Stomach smooth muscle (tissue), 2 donors: ENCODE measurements around the gene SBK3.

ENCODE experiments used
- H3K27ac ChIP-seq: one replicate; pipeline ENCODE4 v1.7.0; 2013; ENCODE audit warnings: mild to moderate bottlenecking, low read length, inconsistent platforms
- H3K27me3 ChIP-seq, 2 donors: one replicate each; pipeline ENCODE4 v1.7.0; 2013; ENCODE audit warnings: low read length in 2 of 2; ENCODE audit not compliant: insufficient read depth in 2 of 2, control insufficient read depth in 1 of 2
- H3K36me3 ChIP-seq, 2 donors: one replicate each; pipeline ENCODE4 v1.7.0; 2013; ENCODE audit warnings: low read length in 2 of 2; ENCODE audit not compliant: control insufficient read depth in 2 of 2, insufficient read depth in 2 of 2
- H3K4me1 ChIP-seq: one replicate; pipeline ENCODE4 v1.7.0; 2013; ENCODE audit warnings: low read length; ENCODE audit not compliant: control insufficient read depth, insufficient read depth
- H3K4me3 ChIP-seq, 2 donors: one replicate each; pipeline ENCODE4 v1.7.0; 2013; ENCODE audit warnings: low read length in 2 of 2
- H3K9ac ChIP-seq, 2 donors: one replicate each; pipeline ENCODE4 v1.7.0; 2013; ENCODE audit warnings: low read length in 2 of 2, mild to moderate bottlenecking in 1 of 2
- H3K9me3 ChIP-seq, 2 donors: one replicate each; pipeline ENCODE4 v1.7.0; 2013; ENCODE audit warnings: low read length in 2 of 2; ENCODE audit not compliant: control insufficient read depth in 2 of 2
- donor health status: healthy.
- donor health status: Pancreatic carcinoma.

SBK3 gene

DNA sequence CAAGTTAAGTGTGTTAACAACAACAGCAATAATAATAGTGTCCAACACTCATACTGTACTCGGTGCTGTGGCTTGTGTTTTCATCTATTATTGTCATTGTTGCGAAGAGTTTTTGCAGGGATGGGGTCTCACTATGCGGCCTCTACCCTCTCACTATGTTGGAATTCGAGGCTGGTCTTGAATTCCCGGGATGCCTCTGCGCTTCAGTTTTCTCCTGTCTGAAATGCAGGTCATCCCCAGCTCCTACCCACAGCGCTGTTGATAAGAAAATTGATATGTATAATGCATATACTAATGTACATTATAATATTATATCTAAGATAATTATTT lies 4.9 kb upstream of the SBK3 start:
- no peak overlapping the region for H3K4me3 ChIP-seq
- no peaks in the 10 kb centered on the region for H3K36me3 ChIP-seq
- no peaks in the 10 kb centered on the region for H3K9me3 ChIP-seq
- H3K9ac ChIP-seq: no peak overlapping the region
- H3K4me1 ChIP-seq: peaks cover 3% of the 10 kb centered on the region
- no peak overlapping the region for H3K27ac ChIP-seq
- H3K27me3 ChIP-seq: peaks cover 34 to 38% of the 10 kb centered on the region in 2 donors

DNA sequence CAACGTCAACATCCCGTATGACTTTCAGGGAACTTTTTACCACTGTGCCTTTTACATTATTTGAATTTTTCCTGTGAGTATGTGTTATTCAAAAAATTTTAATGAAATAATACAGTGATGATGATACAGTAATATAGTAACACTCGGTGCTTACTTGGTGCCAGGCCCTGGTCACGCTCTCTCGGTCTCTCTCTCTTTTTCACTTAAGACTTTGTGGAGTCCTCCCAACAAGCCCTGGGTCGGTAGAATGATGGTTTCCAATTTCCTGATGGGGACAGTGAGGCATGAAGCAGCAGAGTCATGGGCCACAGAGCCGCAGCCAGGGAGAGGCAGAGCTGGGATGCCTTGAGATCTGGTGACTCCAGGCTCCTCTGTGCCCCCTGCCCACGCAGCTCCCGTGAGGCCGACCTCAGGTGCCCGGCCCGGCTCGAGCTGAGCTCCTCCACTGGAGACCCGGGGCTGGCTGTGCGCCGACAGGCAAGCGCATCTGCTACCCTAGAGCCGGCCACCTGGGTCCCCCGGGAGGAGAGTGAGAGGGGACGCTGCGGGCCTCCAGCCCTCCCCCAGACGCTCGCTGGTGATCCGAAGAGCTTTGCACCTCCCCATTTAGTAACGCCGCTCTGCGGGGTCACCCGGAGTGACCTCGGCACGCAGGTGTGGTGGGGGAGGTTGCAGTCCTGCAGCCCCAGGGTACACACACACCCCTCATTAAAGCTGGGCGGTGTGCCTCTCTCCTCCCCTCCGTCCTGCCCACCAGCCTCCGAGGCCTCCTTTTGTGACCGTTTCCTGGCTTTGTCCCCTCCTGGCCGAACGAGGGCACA lies 4.4 kb upstream of the SBK3 start:
- Histone ChIP-seq H3K9me3 (no peaks in the 10 kb centered on the region), H3K4me3 (peak overlapping the region in 1 of 2 donors; percentile 22), H3K27me3 (peaks cover 34 to 39% of the 10 kb centered on the region in 2 donors), H3K9ac (peak overlapping the region in 1 of 2 donors; percentile 5), H3K4me1 (peaks cover 3% of the 10 kb centered on the region), H3K27ac (no peak overlapping the region), H3K36me3 (no peaks in the 10 kb centered on the region)

DNA sequence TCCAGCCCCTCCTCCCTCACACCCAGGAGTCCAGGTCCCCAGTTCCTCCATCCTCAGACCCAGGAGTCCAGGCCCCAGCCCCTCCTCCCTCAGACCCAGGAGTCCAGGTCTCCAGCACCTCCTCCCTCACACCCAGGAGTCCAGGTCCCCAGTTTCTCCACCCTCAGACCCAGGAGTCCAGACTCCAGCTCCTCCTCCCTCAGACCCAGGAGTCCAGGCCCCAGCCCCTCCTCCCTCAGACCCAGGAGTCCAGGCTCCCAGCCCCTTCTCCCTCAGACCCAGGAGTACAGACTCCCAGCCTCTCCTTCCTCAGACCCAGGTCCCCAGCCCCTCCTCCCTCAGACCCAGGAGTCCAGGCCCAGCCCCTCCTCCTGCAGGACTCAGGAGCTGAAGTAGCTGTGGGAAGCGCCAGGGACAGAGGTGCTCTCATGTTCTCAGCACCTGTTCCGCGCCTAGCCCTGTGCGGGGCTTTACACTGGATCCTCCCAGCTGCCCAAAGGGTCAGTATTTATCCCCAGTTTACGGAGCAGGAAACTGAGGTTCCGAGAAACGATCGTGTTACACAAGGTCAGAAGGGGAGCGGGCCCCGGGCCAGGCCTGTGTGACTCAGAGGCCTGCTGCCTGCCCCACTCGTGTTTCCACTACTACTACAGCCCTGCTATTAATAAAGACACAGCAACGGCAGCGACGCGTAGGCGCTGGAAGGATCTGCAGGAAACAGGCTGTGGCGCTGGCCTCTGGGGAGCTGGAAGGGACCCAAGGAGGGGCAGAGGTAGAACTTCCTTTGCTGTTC lies 1.7 kb upstream of the SBK3 start:
- peaks cover 3% of the 10 kb centered on the region for H3K4me1 ChIP-seq

DNA sequence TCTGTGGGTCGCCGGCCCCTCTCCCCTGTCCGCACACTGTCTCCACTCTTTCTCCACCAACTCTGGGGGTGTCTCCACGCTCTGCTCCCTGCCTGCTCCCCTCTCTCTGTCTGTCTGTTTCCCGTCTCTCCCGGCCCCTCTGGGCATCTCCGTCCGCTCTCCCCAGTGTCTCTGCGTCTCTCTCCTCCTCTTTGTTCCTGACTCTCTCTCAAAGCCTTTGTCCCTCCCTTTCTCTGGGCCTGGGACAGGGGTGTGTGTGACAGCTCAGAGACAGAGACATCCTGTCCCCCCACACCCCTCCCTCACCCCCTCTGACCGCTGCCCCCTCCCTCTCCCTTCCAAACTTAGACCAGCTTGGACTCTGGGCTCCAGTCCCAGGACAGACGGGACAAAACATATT lies 668 bp upstream of the SBK3 start:
- Histone ChIP-seq H3K9me3 (no peaks in the 10 kb centered on the region), H3K27ac (no peak overlapping the region), H3K4me3 (no peak overlapping the region), H3K4me1 (peaks cover 3% of the 10 kb centered on the region), H3K36me3 (no peaks in the 10 kb centered on the region), H3K27me3 (peaks cover 28 to 31% of the 10 kb centered on the region in 2 donors), H3K9ac (no peak overlapping the region)

More for the DNA sequence above, 1.7 kb upstream of the SBK3 start:
- no peaks in the 10 kb centered on the region for H3K9me3 ChIP-seq
- no peak overlapping the region for H3K27ac ChIP-seq
- H3K36me3 ChIP-seq: no peaks in the 10 kb centered on the region
- H3K4me3 ChIP-seq: no peak overlapping the region
- H3K9ac ChIP-seq: no peak overlapping the region
- peaks cover 31 to 36% of the 10 kb centered on the region in 2 donors for H3K27me3 ChIP-seq

DNA sequence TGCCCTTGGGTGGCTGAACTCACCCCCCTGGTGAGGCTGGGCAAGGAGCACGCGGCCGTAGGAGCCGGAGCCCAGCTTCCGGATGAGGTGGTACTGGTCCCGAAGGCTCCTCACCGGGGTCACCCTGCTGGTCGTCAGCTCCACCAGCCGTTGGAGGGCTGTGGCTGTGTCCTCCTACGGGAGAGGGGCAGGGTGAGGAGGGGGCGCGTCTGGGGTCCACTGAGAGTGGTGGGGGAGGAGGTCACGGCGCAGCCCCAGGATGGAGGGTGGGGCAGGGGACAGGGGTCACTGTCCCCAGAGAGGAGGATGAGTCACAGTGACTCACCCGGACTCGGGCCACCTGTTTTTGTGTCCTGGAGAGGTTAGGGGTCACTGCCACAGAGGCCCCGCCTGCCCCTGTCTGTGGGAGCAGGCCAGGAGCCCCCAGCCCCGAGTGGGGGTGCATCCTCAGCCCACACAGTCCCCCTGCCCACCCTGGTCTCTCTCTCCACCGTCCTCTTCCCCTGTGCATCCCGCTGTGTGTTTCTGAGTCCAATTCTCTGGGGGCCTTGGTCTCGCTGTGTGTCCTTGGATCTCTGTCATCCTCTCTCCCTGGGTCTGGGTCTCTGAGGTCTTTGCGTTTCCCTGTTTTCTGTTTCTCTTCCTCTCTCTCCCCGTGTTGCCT lies 435 bp downstream of the SBK3 start:
- Histone ChIP-seq H3K9me3 (no peaks in the 10 kb centered on the region), H3K9ac (no peak overlapping the region), H3K27ac (no peak overlapping the region), H3K36me3 (no peaks in the 10 kb centered on the region), H3K27me3 (peaks cover 24 to 29% of the 10 kb centered on the region in 2 donors), H3K4me3 (no peak overlapping the region), H3K4me1 (peaks cover 3% of the 10 kb centered on the region)

DNA sequence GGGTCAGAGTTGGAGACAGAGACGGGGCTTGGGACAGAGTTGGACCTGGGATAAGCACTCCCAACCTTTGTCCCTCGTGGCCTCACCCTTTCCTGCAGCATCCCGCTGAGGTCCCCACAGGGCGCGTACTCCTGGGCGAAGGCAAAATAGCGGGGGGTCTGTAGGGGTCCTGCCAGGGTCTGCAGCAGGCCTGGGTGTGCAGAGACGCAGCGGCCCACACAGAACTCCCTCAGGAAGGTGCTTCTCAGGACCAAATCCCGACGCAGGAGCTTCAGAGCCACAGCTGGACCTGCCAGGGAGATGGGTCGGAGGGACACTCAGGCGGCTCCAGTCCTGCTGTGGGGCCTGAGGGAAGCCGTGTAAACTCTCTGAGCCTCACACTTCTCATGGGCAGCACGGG lies 1.3 kb downstream of the SBK3 start:
- Histone ChIP-seq H3K27me3 (peaks cover 23 to 29% of the 10 kb centered on the region in 2 donors), H3K4me1 (peaks cover 3% of the 10 kb centered on the region), H3K4me3 (no peak overlapping the region), H3K27ac (no peak overlapping the region), H3K9me3 (no peaks in the 10 kb centered on the region), H3K36me3 (no peaks in the 10 kb centered on the region), H3K9ac (no peak overlapping the region)

DNA sequence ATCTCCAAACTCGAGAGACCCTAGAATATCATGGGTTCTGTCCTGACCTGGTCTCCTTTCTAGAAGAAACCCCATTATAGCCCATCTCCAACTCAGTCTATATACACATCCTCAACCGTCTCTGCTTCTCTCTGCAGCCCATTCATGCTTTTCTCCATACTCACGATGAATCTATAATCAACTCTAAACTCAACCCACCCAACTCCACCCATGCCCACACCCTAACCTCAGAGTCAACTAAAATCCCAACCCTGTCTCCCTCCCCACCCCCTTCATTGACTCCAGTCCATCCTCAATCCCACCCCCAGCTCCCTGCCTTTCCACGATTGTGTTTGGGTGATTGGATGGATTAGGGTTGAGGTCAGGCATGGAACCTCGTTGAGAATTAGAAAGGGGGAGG lies 1.8 kb downstream of the SBK3 start:
- Histone ChIP-seq H3K9me3 (no peaks in the 10 kb centered on the region), H3K27ac (no peak overlapping the region), H3K27me3 (peaks cover 23 to 29% of the 10 kb centered on the region in 2 donors)

DNA sequence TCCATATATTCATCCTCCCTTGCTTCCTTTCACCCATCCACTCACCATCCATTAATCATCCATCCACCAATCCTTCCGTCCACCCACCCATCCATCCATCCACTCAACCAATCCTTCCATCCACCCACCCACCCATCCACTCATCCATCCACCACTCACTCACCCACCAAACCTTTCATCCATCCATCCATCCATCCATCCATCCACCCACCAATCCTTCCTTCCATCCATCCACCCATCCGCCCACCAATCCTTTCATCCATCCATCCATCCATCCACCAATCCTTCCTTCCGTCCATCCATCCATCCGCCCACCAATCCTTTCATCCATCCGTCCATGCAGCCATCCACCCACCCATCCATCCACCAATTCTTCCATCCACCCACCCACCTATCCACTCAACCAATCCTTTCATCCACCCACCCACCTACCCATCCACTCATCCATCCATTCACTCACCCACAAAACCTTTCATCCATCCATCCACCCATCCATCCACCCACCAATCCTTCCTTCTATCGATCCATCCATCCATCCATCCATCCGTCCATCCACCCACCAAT lies 3.0 kb downstream of the SBK3 start:
- no peak overlapping the region for H3K27ac ChIP-seq
- peaks cover 18 to 25% of the 10 kb centered on the region in 2 donors for H3K27me3 ChIP-seq
- H3K4me3 ChIP-seq: no peak overlapping the region
- no peaks in the 10 kb centered on the region for H3K9me3 ChIP-seq
- H3K36me3 ChIP-seq: no peaks in the 10 kb centered on the region
- peaks cover 3% of the 10 kb centered on the region for H3K4me1 ChIP-seq
- H3K9ac ChIP-seq: no peak overlapping the region

More for the DNA sequence above, 1.8 kb downstream of the SBK3 start:
- Histone ChIP-seq H3K9ac (no peak overlapping the region), H3K4me1 (peaks cover 3% of the 10 kb centered on the region), H3K4me3 (no peak overlapping the region), H3K36me3 (no peaks in the 10 kb centered on the region)

DNA sequence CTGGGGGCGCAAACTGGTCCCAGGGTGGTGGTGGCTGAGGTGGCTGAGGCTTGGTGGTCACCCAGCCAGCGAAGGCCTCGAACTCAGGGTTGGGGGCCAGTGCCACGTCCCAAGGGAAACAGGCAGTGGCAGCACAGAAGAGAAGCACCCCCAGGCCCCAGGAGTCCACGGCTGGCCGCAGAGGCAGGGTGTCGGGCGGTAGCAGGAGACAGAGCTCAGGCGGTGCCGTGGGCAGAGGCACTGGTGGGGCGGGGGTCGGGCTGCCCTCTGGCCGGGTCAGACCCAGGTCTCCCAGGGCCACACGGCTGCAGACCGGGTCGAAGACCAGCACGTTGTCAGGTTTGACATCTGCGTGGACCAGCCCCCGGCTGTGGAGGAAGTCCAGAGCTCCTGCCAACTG lies 4.3 kb downstream of the SBK3 start:
- H3K27me3 ChIP-seq: peaks cover 11 to 18% of the 10 kb centered on the region in 2 donors
- H3K36me3 ChIP-seq: no peaks in the 10 kb centered on the region
- H3K27ac ChIP-seq: no peak overlapping the region
- H3K9me3 ChIP-seq: no peaks in the 10 kb centered on the region
- H3K4me1 ChIP-seq: no peaks in the 10 kb centered on the region
- no peak overlapping the region for H3K4me3 ChIP-seq
- no peak overlapping the region for H3K9ac ChIP-seq

DNA sequence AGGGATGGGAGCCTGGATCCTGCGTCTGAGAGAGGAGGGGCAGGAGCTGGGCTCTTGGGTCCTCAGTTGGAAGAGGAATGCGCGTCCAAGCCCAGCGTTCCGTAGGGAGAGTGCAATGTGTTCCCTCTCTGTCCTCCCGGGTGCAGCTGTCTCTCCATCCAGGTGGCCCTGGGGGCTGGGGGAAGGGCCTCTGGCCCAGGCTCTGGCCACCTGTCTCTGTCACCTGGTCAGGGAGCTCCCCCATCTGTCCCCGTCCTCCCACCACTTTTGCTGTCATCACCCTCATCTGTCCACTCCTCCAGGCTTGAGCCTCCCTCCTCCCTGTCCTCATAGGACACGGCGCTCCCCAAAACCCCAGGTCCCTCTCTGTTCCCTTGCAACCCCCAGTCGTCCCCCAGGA lies 4.7 kb downstream of the SBK3 start:
- Histone ChIP-seq H3K27me3 (peaks cover 8 to 17% of the 10 kb centered on the region in 2 donors), H3K4me1 (no peaks in the 10 kb centered on the region), H3K36me3 (no peaks in the 10 kb centered on the region), H3K27ac (no peak overlapping the region), H3K4me3 (no peak overlapping the region), H3K9ac (no peak overlapping the region), H3K9me3 (no peaks in the 10 kb centered on the region)
